Heart left ventricle (tissue), 16 donors: ENCODE results near the gene CINP. TPM values are rescaled to one million over a fixed set of nuclear protein-coding genes. Genes with fewer than 3 reads are reported as not detected.

ENCODE experiments used
- ATAC-seq, 4 donors: fragments of 200-7000 bp; cut with Tn5 transposase; one replicate each; pipeline ENCODE4 v1.9.1; 2020 to 2022; ENCODE audit warnings: moderate library complexity in 4 of 4, mild to moderate bottlenecking in 3 of 4, moderate number of reproducible peaks in 1 of 4
- DNase-seq, 5 donors: peaks; one replicate each; pipeline ENCODE4 v3.0.0-alpha.2; 2020
- H3K27ac ChIP-seq, 12 donors: fragments of 200-600 bp; sonication (generic) in 4 of 12; one replicate each; pipeline versions ENCODE4 v1.5.0 to v1.8.0; 2016 to 2022; ENCODE audit warnings: mild to moderate bottlenecking in 2 of 12
- H3K27me3 ChIP-seq, 9 donors: fragments of 200-600 bp; sonication (generic) in 2 of 9; one replicate each; pipeline versions ENCODE4 v1.5.1 to v1.8.0; 2016 to 2022; ENCODE audit warnings: mild to moderate bottlenecking in 3 of 9
- H3K36me3 ChIP-seq, 9 donors: fragments of 200-600 bp; sonication (generic) in 2 of 9; one replicate each; pipeline versions ENCODE4 v1.5.0 to v1.8.0; 2018 to 2022; ENCODE audit warnings: mild to moderate bottlenecking in 2 of 9
- H3K4me1 ChIP-seq, 12 donors: fragments of 200-600 bp; sonication (generic) in 4 of 12; one replicate each; pipeline versions ENCODE4 v1.5.0 to v1.8.0; 2016 to 2022; ENCODE audit warnings: mild to moderate bottlenecking in 3 of 12
- H3K4me3 ChIP-seq, 12 donors: fragments of 200-600 bp; sonication (generic) in 4 of 12; one replicate each; pipeline versions ENCODE4 v1.5.0 to v1.8.0; 2017 to 2022; ENCODE audit warnings: mild to moderate bottlenecking in 9 of 12, moderate library complexity in 4 of 12
- H3K9me3 ChIP-seq, 12 donors: fragments of 200-600 bp; sonication (generic) in 4 of 12; one replicate each; pipeline versions ENCODE4 v1.5.0 to v1.8.0; 2016 to 2022; ENCODE audit warnings: mild to moderate bottlenecking in 1 of 12
- POLR2A ChIP-seq, 2 donors: fragments of 450-650 bp; IDR thresholded peaks; one replicate each; pipeline ENCODE4 v1.6.1; 2017; ENCODE audit warnings: antibody characterized with exemption in 2 of 2, mild to moderate bottlenecking in 2 of 2, moderate library complexity in 2 of 2
- WGBS, 4 donors: extraction: QIAGEN DNeasy Blood & Tissue Kit in 2 of 4; methylation state at CpG; one replicate each; pipeline versions ENCODE4 v1.1.5 to v1.1.7; 2013 to 2018; 5-methylcytosine and 5-hydroxymethylcytosine counted together
- intact Hi-C, 10 donors: fragments of 100-400 bp; cut with DNase I; formaldehyde crosslinking; loops; one replicate each; pipeline versions ENCODE4 v1.11.1 to v1.14.2; 2022
- polyA plus RNA-seq, 2 donors: library from polyadenylated mRNA; stranded (reverse); fragments of 200-250 nt; gene quantifications; one replicate each; pipeline ENCODE4 v1.2.3, GENCODE V29; 2013
- total RNA-seq, 9 donors: library from RNA; depleted of rRNA in 2 of 9; stranded (reverse); fragments of >200 nt in 2 of 9; fragmentation: NEBNext Ultra II Directional in 3 of 9; extraction: Animal tissue kit (Norgen Biotek cat#: 25700) in 3 of 9; gene quantifications; one replicate each; pipeline versions ENCODE4 v1.1.0 to v1.2.4, GENCODE V29; 2016 to 2023
- TF ChIP-seq, protein P1 (sequence below), 12 donors: fragments of 200-600 bp; sonication (generic) in 4 of 12; IDR thresholded peaks; one replicate each; pipeline versions ENCODE4 v1.5.0 to v1.8.0; 2018 to 2022; ENCODE audit warnings: antibody characterized with exemption in 12 of 12, mild to moderate bottlenecking in 5 of 12
- donor health status: ischemic (EF 13 %, LVEDD 7.1; RV severe dilation, severe dysfunction).
- donor health status: healthy with polysubstance abuse.
- donor health status: DM: no; HTN: yes; CAD: no.
- donor health status: DM: no; HTN: no; CAD: no.
- donor health status: ischemic (EF 25% LVEDD 6.9; RV normal size, moderate dysfunction).
- donor health status: ischemic (EF 25% LVEDD 5.7; RV mildly dilated, moderate dysfunction).
- donor health status: healthy.
- donor health status: DM: yes; HTN: yes; CAD: no.
- donor health status: ischemic (EF 35%, LVEDD 5.7; RV mildly dilated, moderate dysfunction).
- donor health status: nonischemic (EF 11% LVEDD 7.7; RV severe dilation, severe dysfunction).
- donor health status: DM: yes; HTN: yes; CAD: no.
- donor health status: PGD.
- donor health status: ischemic (EF 29% LVEDD 5.4; RV normal size, mild dysfunction).
- donor health status: nonischemic (EF 23%, LVEDD 6.1; RV moderate dilation, normal function).

Gene CINP
- total and polyA plus RNA-seq, 11 donors = 26.4 to 51.6 (median 35.3) TPM

- no peak for TF ChIP-seq POLR2A (IDR thresholded peaks at IDR 0.05)
- TF ChIP-seq, protein P1, sequence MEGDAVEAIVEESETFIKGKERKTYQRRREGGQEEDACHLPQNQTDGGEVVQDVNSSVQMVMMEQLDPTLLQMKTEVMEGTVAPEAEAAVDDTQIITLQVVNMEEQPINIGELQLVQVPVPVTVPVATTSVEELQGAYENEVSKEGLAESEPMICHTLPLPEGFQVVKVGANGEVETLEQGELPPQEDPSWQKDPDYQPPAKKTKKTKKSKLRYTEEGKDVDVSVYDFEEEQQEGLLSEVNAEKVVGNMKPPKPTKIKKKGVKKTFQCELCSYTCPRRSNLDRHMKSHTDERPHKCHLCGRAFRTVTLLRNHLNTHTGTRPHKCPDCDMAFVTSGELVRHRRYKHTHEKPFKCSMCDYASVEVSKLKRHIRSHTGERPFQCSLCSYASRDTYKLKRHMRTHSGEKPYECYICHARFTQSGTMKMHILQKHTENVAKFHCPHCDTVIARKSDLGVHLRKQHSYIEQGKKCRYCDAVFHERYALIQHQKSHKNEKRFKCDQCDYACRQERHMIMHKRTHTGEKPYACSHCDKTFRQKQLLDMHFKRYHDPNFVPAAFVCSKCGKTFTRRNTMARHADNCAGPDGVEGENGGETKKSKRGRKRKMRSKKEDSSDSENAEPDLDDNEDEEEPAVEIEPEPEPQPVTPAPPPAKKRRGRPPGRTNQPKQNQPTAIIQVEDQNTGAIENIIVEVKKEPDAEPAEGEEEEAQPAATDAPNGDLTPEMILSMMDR (IDR thresholded peaks at IDR 0.05) = no peak
- no peaks in the 10 kb centered on the region for H3K9me3 ChIP-seq
- DNase-seq = no peak
- H3K4me3 ChIP-seq = no peak overlapping the region
- H3K27me3 ChIP-seq = no peaks in the 10 kb centered on the region
- 83 to 87% (median 85%) methylated on average over 5 of the region's 5 CpGs for WGBS, 4 donors
- ATAC-seq = no peak
- intact Hi-C loops = no loop called here
- no peak overlapping the region for H3K27ac ChIP-seq
- no peaks in the 10 kb centered on the region for H3K4me1 ChIP-seq
- H3K36me3 ChIP-seq = peaks cover 3 to 98% (median 92%) of the 10 kb centered on the region in 9 donors
Measured at GRCh38 chr14:102342238-102342637, 20.5 kb downstream of the CINP start.

DNA sequence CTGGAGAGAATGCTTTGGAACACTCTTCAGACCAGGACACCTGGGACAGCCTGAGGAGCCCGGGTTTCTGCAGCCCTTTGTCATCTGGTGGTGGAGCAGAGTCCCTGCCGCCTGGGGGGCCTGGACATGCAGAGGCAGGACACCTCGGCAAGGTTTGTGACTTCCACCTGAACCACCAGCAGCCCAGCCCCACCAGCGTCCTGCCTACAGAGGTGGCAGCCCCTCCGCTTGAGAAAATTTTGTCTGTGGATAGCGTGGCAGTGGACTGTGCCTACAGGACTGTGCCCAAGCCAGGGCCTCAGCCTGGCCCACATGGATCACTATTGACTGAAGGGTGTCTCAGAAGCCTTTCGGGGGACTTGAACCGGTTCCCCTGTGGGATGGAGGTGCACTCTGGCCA is 21.1 kb downstream of the CINP start:
- H3K36me3 ChIP-seq = peaks cover 3 to 98% (median 93%) of the 10 kb centered on the region in 9 donors
- no peaks in the 10 kb centered on the region for H3K9me3 ChIP-seq
- no peak overlapping the region for H3K4me3 ChIP-seq
- DNase-seq = no peak
- no peaks in the 10 kb centered on the region for H3K4me1 ChIP-seq
- no peak for TF ChIP-seq POLR2A (IDR thresholded peaks at IDR 0.05)
- TF ChIP-seq, protein P1 (IDR thresholded peaks at IDR 0.05) = no peak
- 88 to 100% (median 95%) methylated on average over 5 to 8 of the region's 8 CpGs for WGBS, 4 donors
- H3K27ac ChIP-seq = no peak overlapping the region
- peak in 2 of 4 donors; percentile 14 for ATAC-seq
- no peaks in the 10 kb centered on the region for H3K27me3 ChIP-seq
- intact Hi-C loops = no loop called here

DNA sequence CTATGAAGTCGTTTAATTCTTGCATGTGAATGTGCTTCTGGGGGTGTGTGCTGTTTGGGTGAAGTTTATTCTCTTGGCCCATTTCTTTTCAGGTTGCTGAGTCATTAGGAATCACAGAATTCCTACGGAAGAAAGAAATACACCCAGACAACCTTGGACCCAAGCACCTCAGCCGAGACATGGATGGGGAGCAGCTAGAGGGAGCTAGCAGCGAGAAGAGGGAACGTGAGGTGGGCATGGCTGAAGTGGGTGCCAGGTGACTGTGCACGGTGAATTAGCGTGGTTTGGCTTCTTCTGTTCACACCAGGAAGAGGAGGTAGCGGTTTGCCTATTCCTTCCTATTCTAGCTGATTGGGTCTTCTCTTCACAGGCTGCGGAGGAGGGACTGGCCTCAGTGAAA is 24.0 kb downstream of the CINP start:
- no peak for TF ChIP-seq POLR2A (IDR thresholded peaks at IDR 0.05)
- TF ChIP-seq, protein P1 (IDR thresholded peaks at IDR 0.05) = no peak
- intact Hi-C loops = no loop called here
- peaks cover 0 to 98% (median 79%) of the 10 kb centered on the region in 9 donors for H3K36me3 ChIP-seq
- H3K27me3 ChIP-seq = no peaks in the 10 kb centered on the region
- no peaks in the 10 kb centered on the region for H3K9me3 ChIP-seq
- H3K4me1 ChIP-seq = no peaks in the 10 kb centered on the region
- no peak for ATAC-seq
- H3K4me3 ChIP-seq = no peak overlapping the region
- no peak for DNase-seq
- 91 to 96% (median 93%) methylated on average over 9 of the region's 9 CpGs for WGBS, 4 donors
- H3K27ac ChIP-seq = no peak overlapping the region

GRCh38 chr14:102335163-102335562 is 27.5 kb downstream of the CINP start:
- DNase-seq (no peak), ATAC-seq (no peak)
- no peaks in the 10 kb centered on the region for H3K27me3 ChIP-seq
- no peaks in the 10 kb centered on the region for H3K9me3 ChIP-seq
- no peak for TF ChIP-seq POLR2A (IDR thresholded peaks at IDR 0.05)
- TF ChIP-seq, protein P1 (IDR thresholded peaks at IDR 0.05) = no peak
- no peak overlapping the region for H3K4me3 ChIP-seq
- WGBS, 4 donors = 88 to 96% (median 95%) methylated on average over 7 of the region's 7 CpGs
- intact Hi-C loops = no loop called here
- no peaks in the 10 kb centered on the region for H3K4me1 ChIP-seq
- peaks cover 0 to 83% (median 52%) of the 10 kb centered on the region in 9 donors for H3K36me3 ChIP-seq
- no peak overlapping the region for H3K27ac ChIP-seq
